GM18499 (cell line): ENCODE data around the gene DCHS2.

Experiments
- ATAC-seq: cut with Tn5 transposase; IDR thresholded peaks from one replicate; pipeline ENCODE4 v1.9.1; 2021; ENCODE audit warnings: moderate number of reproducible peaks; ENCODE audit not compliant: insufficient read depth, unreplicated experiment

Gene DCHS2

GRCh38 chr4:154329268-154329868 is 162.2 kb downstream of the DCHS2 start:
- ATAC-seq: no peak

GRCh38 chr4:154328030-154328429 is 163.6 kb downstream of the DCHS2 start:
- ATAC-seq: no peak

GRCh38 chr4:154320521-154320920 is 171.1 kb downstream of the DCHS2 start:
- no peak for ATAC-seq

GRCh38 chr4:154319736-154320135 is 171.9 kb downstream of the DCHS2 start:
- no peak for ATAC-seq

- ATAC-seq: no peak
Measured at GRCh38 chr4:154317201-154317999, 174.2 kb downstream of the DCHS2 start.

GRCh38 chr4:154315741-154316140 is 175.9 kb downstream of the DCHS2 start:
- ATAC-seq: no peak

GRCh38 chr4:154314248-154314647 is 177.4 kb downstream of the DCHS2 start:
- no peak for ATAC-seq

GRCh38 chr4:154313004-154313585 is 178.5 kb downstream of the DCHS2 start:
- ATAC-seq: no peak

GRCh38 chr4:154312246-154312645 is 179.4 kb downstream of the DCHS2 start:
- no peak for ATAC-seq

- ATAC-seq: no peak
Measured at GRCh38 chr4:154310578-154310977, 181.0 kb downstream of the DCHS2 start.

- no peak for ATAC-seq
Measured at GRCh38 chr4:154308207-154308606, 183.4 kb downstream of the DCHS2 start.

GRCh38 chr4:154307451-154307850 is 184.1 kb downstream of the DCHS2 start:
- no peak for ATAC-seq

- no peak for ATAC-seq
Measured at GRCh38 chr4:154305616-154306015, 186.0 kb downstream of the DCHS2 start.

GRCh38 chr4:154304679-154305078 is 186.9 kb downstream of the DCHS2 start:
- ATAC-seq: no peak

GRCh38 chr4:154294652-154295350 is 196.8 kb downstream of the DCHS2 start:
- no peak for ATAC-seq

GRCh38 chr4:154293427-154293826 is 198.2 kb downstream of the DCHS2 start:
- no peak for ATAC-seq

GRCh38 chr4:154292589-154292988 is 199.0 kb downstream of the DCHS2 start:
- ATAC-seq: no peak

- ATAC-seq: no peak
Measured at GRCh38 chr4:154277172-154277571, 214.4 kb downstream of the DCHS2 start.

- no peak for ATAC-seq
Measured at GRCh38 chr4:154276496-154276895, 215.1 kb downstream of the DCHS2 start.

GRCh38 chr4:154254999-154255398 is 236.6 kb downstream of the DCHS2 start:
- no peak for ATAC-seq

- no peak for ATAC-seq
Measured at GRCh38 chr4:154234576-154234975, 257.0 kb downstream of the DCHS2 start.
